GM18508 (cell line): ENCODE data around the gene NPRL2.
A peak's percentile ranks its signal among the peaks of the same experiment; 100 is the strongest.

Source experiments
- ATAC-seq: cut with Tn5 transposase; IDR thresholded peaks from one replicate; pipeline ENCODE4 v1.9.1; 2021; ENCODE audit warnings: moderate number of reproducible peaks; ENCODE audit not compliant: insufficient read depth, unreplicated experiment

The NPRL2 gene

DNA sequence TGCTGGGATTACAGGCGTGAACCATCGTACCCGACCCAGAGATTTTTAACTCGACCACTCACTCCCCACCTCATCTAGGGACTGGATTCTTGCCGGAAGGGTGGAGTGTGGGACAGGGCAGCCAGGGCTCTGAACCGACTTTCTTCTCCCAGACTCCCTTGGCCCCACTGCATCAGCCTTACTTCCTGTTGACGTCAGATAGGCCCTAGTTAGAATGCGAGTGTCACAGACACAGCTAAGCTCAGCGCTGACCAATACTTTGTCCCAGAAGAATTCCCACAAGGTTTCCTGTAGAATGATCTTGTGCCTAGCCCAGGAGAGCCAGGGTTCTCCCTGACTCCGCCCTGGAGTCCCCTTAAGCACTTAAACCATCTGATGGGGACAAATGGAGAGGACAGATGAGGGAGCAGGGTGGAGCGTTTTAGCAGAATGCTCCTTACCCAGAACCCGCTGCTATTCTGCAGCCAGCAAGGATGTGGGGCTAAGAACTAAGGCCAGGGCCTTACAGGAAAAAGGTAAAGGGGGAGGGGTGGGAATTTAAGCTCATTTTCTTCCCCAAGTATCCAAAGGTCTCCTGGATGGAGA, 16.7 kb downstream of the NPRL2 start:
- ATAC-seq = no peak

DNA sequence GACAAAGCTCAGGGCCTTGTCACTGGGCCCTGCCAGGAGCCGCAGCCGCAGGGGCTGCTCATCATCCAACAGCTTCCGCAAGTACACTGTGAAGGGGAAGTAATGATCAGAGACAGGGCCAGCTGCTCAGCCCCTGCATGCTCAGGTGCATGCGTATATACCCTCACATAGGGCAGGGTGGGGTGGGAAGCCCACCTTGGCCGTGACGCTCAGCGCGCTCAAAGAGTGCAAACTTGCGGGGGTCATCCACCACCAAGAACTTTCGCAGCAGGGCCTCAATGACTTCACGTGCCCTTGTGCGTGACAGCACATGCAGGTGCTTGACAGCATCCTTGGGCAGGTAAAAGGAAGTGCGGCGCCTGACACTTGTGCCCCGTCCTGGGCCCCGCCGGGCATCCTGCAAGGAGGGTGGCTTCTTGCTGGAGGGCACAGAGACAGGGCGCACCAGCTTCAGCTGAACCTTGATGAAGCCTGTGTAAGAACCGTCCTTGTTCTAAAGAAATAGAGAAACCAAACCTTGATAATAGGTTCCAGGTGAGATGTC, 19.1 kb downstream of the NPRL2 start:
- ATAC-seq = no peak

DNA sequence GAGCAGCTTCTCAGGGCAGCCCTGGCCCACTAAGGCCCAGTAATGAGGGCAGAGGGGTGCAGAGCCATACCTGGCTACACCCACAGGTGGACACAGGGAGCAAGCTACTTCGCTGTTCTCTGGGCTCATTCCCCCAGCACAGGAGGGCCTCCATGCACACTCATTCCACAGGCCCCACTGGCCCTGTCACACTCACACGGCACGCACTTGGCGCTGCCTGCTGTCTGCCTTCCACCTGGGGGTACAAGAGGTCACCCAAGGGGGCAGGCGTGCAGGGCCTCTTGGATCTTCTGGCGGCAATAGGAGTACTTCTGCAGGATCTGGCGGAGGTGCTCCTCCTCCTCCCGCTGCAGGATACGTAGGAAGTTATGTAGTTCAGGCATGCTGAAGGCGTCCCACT, 20.2 kb downstream of the NPRL2 start:
- ATAC-seq = no peak

DNA sequence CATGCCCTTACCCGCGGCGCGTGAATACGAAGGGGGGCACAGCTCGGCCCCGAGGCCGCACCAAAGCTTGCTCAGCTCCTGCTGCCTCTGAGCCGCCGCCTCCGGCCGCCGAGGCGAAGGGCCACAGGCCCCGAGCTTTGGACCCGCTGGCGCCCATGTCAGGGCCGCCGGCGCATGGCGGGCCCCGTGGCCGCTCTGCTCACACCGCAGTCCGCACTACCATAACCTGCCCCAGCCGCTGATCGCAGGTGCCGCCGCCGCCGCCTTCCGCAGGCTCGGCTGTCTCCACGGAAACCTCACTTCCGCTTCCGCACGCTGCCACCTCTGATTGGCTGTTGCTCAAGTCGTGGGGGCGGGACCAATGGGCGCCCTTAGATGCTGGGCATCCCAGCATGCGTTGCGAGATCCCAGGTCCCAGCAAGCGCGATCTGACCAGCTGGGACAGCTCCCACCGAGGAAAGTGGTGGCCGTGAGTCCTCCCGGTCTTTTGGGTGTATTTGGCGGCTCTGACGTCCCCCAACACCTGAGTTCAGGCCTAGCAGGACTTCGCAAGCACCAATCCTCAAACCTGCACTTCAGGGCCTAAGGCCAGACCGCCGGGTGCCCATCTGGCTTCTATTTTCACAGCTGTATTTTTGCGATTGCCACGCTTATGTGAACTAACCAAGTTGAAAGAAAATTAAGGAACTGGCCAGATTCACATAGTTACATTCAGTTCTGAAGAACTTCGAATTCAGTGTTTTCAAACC, 22.5 kb downstream of the NPRL2 start, which contains the start of gene TUSC2:
TSS of gene TUSC2 (minus strand) at position 281 of the 749 bp plus-strand sequence. CDS start at position 157, 124 bp downstream.
- ATAC-seq = peak; percentile 51

DNA sequence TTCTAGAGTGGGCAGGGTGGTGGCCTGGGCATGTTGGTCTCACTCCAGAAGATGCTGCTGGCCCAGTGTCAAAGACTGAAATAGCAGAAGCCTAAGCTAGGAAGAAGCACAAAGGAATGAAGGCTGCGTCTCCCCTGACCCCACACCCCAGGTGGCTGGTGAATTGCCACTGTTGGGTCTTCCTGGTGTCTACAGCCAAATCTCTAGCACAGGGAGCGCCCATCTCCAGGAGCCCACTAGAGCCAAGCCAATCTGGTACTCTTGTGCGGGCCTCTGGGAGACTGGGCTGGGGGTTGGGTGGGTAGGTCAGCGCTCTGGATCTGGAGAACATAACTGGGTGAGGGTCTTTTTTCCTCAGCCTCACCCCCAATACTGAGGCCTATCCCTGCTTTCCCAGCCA, 23.4 kb downstream of the NPRL2 start:
- no peak for ATAC-seq

DNA sequence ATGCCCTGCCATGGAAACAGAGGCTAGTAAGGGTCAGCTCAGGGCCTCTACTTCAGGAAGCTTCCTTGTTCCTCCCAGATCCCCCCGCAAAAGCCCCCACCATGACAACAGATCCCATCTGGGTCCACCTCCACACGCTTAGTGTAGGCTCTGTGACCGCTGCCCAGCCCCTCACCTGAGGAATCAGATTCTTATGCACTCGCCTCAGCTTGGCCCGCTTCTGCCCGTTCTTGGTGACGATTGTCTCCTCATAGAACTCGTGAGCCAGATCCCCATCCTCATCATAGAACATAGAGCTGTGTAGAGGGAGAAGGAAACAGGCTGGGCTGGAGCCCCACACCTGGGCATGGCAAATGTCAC, 24.4 kb downstream of the NPRL2 start:
- no peak for ATAC-seq

DNA sequence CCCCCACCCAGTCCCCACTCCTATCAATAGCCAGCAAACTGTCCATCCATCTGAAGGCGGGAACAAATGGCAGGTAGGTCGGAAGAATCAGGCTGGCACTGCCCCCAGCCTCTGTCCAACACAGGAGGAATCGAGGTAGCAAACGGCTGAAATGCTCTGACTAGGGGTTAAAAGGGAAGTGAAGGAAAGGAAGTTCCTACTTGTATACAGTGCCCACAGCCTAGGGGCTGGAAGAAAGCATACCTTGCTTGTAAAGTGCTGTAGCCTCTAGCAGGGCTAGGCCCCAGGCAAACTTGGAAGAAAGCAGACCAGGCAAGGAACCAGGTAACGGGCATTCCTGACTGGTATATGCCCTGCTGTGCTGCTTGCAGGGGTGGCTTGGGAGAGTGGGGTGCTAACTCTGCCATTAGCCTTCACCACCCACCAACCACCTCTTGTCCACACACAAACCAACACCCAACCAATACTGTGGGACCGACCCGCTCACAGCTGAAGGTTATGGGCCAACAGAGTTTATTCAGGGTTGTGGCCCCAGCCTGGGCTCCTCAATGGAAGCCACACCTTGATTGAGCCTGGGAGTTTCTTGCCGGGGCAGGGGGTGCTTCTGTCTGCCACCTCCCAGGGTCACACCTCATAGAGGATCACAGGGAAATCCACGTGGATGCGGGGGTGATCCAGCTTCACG, 24.9 kb downstream of the NPRL2 start:
- no peak for ATAC-seq

DNA sequence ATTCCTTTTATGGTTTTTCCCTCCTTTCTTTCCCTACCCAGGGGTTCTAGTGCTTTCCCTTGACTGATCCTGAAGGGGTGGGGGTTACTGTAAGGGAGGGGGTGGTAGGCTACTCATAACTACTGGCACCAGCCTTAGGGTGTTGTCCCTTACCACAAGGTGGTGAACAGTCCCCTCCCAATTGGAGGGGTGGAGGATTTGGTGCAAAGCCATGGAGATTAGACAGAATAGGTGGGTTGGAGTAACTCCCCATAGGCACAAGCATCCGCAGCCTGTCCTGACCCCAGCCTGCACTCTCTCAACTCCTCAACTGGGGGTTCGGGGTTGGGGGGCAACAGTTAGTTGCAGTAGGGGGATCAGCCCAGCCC, 25.5 kb downstream of the NPRL2 start:
- ATAC-seq = no peak

DNA sequence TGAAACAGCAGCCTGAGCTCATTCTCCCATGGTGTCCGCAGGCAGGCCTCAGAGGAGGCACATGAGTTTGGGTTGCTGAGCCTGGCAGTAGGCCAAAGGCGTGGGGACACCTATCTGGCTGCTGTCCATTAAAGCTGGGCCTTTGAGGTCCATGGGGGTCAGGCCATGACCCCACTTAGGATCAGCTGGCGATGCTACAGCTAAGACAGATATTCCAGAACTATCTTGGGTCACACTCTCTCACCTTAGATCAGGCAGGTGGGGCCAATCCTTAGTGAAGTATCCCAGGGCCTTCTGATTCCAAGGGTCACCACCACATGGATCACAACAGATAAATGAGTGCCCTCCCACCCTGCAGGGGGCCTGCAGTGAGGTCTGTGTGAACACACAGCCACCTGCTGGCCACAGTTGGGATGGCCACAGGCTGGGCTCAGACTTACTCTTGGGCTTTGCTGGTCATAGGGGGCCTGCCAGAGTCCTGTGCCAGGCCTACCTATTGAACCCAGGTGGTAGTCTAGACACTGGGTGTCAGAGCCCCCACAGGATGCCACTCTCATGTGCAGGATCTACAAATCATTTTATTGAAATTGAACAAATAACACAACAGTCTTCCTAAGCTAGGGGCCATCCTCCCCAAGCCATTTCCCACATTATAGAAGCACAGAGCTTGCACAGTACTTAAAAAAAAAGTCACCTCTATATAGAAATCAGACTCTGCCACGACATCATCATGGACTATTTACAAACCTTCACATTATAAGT, 26.0 kb downstream of the NPRL2 start:
- no peak for ATAC-seq

DNA sequence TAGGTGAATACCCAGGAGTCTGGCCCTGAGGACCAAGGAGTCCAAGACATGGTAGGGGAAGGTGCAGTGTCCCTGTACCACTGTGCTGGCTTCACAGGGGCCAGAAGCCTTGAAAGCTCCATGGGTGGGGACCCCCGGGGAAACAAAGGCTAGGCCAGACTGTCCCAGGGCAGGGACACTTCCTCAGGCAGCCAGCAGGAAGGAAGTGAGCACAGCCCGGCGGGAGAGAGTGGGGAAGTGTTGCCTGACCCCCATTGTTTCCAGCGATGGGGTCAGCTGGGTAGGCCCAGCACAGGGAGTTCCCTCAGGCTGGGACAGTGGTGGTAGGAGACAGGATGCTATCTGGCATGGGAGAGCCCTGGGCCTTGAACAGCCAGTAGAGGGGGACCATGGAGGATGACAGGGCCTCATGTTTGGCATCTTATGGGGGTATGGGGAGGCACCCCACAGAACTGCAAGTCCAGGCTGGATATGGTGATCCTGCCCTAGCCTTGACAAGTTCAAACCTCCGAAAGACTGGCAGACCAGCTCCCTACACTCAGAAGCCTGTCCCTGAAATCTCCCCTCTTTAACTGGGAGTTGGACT, 26.9 kb downstream of the NPRL2 start:
- no peak for ATAC-seq

DNA sequence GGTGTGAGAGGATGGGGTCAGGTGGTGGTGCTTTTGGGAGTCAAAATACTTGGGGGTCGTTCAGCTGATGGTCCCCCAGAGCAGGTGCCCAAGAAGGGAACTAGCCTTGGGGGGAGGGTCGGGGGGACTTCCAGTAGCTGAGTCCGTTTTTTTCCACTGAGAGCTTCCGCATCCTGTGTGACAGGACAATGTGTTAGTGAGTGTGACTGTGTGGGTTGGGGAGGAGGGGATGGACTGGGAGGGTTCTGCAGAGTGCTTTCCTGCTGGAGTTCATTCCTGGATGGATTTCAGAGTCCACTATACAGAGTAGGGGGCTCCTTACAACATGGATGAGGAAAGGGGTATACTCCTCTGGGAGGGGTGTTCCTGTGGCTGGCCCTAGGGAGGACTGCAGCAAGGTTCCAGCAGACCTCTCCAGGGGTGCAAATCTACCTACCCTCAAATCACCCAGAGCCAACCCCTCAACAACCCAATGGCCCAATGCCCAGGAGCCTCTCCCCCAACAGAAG, 27.4 kb downstream of the NPRL2 start:
- no peak for ATAC-seq

DNA sequence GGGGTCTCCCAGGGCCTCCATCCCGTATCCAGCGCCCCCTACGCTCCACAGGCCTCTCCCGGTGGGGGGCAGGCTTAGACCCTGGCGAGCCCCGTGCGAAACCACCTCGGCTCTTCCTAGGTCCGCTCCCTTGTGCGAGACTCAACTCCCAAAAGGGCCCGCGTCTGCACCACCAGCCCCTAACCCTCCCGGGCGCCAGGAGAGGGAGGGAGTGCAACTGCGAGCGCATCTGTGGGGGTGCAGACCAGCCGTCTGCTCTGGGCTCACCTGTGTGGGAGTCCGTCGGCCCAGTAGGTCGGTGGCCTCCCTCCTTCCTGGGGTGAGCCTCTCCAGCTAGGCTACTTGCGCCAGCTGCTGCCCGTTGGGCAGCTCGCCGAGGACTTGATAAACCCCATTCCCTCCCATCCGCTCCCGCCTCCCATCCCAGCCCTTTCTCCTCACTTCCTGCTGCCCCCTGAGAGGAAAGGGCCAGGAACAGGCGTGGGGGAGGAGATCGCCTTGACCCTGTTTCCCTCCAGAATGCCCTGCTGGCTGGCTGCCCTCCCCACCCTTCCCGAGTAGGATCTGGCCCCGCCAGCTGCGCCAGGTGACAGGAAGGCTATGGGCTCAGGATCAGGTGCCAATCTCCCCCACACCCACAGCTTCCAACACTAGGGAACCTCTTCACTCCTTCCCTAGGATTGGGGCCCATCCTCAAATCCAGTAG, 28.0 kb downstream of the NPRL2 start, which contains the start of gene HYAL2:
TSS of gene HYAL2 (minus strand) at position 360 of the 706 bp plus-strand sequence. CDS start 2,256 bp downstream, outside the sequence.
- ATAC-seq = no peak

DNA sequence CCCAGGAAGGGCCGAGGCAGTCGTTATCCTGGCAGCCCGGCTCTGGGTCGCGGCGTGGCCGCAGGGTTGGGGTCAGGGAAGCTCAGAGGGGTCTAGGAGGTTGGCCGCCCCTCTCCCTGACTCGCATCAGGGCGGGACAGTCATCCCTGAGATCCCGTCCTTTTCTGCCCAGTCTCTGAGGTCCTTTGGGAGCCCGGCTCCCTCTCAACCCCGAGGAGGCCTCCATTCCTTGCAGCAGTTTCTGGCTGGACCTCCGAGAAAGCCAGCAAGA, 28.5 kb downstream of the NPRL2 start:
- ATAC-seq = no peak

DNA sequence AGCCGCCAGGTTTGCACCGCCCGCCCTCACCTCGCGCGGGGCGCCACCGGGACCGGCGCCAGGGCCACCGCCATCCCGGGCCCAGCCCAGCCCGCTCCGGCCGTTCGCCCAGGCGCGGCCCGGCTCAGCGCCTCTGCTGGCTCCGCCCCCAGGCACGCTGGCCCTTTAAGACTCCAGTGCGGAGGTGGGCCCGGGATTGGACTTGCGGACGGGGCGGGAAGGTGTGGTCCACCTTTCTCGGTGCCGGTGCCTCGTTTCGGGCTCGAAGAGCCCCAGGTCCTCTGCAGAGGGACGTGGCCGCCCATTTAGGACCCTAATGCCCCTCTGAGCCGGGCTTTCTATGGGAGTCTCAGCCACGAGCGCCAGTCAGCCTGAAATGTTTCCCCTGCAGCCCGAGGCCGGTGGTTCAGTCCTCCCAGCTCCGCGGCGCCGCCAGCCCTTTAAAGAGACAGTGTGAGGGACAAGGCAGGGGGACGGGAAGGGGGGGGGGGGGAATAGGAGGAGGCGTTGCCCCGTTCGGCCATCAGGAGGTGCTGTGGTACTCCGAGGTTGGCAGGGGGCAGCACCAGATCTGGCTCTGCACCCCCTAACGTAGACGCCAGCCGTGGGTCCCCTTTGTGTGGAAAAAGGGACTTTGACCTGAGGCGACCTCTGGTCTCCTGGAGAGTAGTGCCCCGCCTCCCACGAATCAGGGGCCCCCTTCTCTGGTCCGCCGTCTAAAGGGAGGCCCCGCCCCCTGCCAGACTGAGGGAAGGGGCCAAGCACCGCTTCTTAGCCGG, 29.1 kb downstream of the NPRL2 start:
- ATAC-seq = peak; percentile 39

DNA sequence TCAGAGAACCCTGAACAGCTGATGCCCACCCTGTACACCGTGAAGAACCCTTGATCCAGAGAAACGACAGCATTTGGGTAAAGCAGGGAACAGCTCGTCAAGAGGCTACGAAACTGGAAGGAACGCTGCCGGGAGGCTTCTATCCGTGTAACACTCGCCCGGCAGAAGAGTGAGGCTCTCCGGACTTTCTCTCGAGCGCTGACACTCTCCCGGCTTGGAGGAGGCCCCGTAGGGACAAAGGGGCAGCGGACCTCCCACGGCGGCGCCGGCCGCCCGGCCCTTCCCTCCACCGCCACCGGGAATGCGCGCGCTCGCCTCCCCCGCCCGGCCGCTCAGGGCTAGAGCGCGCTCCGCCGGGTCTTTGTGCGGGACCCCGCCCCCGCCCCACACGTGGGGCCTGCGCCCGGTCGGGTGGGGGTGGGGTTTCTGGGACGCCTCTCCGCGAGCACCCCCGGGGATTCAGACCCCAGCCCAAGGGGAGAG, 29.7 kb downstream of the NPRL2 start:
- ATAC-seq = peak; percentile 23

DNA sequence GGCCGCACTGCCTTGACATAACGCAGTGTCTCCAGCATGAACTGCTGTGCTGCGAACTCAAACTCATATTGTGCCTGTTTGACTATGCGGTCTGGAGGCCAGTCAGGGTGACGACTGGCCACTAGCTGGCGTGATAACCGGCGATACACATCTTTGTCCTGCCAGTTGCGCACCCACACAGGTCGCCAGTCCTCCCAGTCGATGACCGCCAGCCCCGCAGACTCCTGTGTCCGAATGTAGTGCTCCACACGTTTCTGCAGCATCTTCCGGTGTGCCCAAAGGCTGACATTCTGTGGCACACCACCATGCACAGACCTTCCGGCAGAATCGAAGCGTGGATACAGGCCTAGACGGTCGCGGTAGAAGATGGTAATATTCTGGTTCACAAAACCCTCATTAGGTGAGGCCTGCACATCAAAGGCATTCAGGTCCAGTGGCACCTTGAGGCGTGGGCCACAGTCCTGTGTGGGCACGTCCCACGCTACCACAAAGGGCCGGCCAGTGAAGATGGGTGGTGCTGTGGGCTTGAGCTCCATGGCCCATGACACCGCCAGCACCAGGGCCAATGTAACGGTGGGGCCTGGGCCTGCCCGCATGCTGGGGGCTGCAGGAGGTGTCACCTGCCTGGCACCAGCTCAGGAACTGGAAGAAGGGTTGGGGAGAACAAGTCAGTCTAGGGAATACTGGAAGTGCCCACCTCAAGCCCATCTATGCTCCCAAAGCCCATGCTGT, 30.5 kb downstream of the NPRL2 start:
- ATAC-seq = no peak

DNA sequence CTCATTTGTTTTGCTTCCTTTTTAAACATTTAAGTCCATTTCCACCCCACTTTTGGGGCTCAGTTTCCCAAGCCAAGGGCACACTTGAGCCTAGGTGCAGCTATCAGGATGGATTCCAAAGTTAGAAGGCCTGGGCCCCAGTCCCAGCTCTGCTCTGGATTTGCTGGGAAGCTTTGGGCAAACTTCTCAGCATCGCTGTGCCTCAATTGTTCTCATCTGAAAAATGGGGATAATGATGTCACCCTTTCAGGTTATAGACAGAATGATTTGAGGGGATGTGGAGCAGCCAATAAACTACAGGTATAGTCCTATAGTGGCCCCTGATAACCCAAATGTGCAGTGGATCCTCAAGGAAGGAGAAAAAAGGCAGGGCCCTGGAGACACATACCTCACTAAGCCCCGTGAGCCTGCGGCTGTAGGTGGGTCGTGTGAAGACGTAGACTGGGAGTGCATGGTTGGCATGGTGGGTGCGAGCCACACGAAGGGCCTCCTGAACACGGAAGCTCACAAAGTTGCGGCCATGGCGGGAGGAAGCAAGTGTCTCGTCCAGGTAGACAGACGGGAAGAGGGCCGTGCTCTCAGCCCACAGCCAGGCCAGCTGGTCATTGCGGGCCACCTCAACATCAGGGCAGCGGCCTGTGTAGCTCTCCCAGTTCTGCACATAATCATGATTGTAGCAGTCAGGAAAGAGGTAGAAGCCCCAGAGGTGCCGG, 31.2 kb downstream of the NPRL2 start:
- no peak for ATAC-seq
